Stimulated activated CD4-positive, alpha-beta T cell treated with anti-CD3 and anti-CD28 coated beads, Interleukin-4, amount 100 ng/mL, for 24 hours (primary cell): Measurements from ENCODE around the gene RNF141.

Experiments used
- DNase-seq: peaks from one replicate; pipeline ENCODE4 v3.0.0-alpha.2; 2020

The RNF141 gene

DNA sequence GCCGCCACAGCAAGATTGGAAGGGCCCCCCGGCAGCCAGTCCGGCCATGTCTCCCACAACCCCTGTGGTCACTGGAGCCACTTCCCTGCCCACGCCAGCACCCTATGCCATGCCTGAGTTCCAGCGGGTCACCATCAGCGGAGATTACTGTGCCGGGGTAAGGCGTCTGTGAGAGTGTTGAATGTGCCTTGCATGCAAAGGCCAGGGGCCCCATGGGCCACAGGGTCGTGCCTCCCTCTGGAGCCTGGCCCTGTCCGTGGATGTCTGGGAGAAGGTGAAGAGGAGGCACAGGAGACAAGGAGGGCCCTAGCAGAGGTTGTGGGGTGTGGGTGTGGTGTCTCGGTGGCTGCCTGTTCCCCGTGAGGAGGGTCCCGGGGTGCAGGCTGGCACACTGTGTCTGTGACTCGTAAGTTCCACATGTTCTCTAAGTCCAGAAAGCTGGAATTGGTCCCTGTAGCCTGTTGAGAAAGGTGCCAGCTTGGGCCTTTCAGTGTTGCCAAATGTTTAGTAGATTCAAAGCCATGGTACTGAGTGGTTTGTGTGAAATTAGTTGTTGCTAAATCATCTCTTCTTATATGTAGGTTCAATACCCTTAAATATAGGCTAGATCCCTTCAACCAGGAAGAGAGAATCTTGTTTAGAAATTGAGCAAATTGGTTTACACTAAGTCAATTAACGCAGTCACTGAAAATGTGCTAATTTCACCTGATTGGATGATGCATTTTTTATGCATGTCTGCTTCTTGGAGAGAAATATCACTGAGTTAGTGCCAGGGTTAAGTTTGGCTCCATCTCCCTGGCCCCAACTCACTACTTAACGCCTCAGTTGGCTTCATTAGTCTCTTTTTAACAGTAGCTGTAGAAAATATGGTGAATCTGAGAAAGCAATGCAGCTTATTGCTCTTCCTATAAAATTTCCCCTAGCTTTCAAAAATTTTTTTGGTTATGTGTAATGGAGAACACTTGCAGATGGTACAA, 62.1 kb downstream of the RNF141 start:
- DNase-seq = no peak

DNA sequence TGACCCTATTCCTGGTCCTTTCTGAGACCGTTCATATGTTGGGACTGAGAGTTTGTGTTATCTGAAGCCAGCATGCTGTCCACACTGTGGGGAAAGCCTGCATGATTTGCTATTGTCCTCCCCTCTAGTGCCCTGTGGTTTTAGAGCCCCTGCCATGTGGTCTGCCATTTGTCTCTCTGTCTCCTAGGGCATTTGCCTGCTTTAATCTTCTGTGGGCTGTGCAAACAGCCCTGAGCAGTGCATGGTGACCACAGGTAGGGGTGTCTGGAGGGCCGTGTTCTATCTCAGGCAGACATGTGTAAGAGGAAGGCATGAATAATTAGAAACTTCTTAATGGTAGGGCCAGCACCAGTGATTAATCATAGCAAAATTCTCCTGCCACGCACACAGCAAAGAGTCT, 62.9 kb downstream of the RNF141 start:
- DNase-seq = no peak

DNA sequence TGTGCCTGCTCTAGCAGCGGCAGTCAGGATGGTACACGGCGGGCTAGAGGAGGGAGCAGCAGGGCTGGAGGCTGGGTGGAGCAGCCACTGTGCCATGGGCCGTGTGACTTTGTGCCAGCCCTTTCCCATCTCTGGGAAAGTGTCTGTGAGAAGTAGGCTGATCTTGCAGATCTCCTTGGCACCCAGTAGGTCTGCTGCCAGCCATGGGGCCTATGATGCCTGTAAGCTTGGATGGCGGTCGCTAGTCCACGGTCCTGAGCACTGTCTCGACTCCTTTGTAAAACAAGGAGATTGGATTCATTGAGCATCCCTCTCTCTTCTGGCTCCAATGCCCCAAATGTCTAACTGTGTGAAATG, 63.3 kb downstream of the RNF141 start:
- no peak for DNase-seq

DNA sequence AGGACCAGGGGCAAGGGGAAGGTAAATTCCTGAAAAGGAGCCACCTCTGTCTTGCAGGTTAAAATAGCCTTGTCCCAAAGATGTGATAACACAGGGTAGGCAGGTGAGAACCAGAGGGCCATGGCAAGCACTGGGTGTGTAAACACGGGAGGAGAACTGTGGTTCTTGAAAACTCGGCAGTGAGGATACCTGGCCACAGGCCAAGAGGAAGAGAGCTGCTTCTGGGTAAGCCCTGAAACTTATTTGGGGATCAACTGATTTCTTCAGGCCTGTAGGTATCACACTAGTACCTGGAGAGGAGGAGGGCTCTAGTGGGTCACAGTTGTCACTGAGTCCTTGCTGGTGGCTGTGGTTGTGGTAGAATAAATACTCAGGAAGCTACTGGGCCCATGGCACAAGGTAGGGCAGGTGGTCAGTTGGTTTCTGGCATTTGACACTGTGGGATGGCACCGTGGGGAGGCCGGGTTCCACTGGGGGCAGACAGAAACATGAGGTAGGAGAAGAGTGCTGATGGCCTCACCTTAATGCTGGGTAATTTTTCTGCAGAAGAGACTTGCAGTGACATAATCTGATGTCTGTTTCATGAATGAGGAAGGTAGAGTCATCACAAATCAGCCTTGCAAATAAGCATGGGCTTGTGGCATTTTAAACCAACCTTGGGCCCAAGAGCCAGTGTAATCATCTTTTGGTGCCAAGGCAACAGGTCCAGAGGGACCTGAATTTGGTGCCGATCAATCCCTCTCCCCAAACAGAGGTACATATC, 63.9 kb downstream of the RNF141 start:
- DNase-seq = no peak

DNA sequence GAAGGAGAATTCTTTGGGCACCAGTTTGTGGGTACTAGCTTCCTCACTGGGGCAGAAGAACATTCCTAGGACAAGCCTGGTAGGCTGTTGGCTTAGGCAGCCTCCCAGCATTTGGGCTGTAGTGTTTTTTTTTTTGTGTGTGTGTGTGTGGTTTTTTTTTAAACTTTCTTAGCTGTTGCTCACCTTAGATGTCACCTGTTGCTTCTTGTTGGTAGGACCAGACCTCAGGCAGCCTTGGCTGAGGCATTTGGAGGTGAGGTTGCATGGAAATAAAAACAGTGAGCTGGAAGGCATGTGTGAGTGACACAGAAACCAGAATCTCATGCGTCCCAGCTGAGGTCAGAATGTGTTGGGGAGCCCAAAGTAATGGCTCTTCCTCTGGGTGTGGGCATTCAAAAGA, 64.6 kb downstream of the RNF141 start:
- no peak for DNase-seq

DNA sequence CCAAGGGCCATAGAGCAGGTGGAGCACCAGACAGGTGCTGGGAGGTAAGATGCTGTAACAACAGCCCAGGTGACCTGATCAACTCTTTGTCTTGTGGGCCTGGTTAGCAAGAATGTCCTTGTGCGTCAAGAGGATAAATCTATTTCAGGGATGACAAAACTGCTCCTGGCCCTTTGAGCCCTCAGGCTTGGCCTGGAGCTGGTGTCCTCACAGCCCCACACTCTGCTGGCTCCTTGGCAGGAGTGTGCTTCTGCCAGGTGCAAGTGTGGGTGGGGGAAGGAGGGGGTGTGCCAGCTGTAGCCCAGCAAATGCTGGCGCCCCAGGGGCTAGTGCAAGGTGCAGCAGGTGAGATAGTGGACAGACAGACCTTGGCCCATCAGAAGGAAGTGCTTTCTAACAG, 66.4 kb downstream of the RNF141 start:
- DNase-seq = no peak

DNA sequence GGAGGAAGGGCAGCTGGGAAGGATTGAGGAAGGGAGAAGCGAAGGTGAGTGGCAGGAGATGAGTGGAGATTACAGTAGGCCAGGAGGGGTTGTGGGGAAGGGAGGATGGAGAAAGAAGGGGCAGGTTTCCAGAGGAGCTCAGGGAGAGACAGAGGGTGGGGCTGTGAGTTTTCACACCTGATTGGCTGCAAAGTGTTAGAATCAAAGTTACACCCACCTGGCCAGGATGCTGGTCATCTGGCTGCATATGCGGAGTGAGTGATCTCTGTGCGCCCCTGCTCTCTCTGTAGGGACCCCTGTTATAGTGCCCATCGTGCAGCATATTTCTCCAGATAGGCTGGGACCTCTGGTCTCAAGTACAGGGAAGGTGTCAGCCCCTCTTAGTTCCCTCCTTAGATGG, 67.6 kb downstream of the RNF141 start:
- DNase-seq = no peak

DNA sequence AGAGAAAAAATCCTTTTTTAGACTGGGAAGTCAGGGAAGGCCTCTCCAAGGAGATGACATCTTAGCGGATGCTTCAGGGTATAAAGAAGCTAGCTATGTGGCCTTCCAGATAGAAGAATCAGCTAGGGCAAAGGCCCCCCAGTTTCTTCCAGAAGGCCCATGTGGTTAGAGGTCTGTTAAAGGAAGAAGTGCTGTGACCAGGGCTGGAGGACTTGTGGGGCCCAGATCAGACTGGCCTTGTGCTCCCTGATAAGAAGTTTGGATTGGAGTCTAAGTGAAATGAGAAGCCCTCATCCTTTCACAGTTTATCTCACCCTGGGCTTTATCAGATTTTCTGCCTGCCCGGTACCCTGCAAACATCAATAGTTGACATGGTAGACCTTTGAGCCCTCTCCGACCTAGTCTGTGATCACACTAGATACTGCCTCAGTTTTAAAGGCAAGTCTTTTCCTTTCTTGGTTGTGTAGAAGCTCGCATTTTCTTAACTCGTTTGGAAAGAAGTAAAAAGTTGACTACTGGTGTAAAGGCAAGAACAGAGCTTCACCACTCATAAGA, 78.2 kb downstream of the RNF141 start:
- no peak for DNase-seq
